AG04449 (cell line): ENCODE data around the gene PPM1J.

Experiments used
- CTCF ChIA-PET: fragments of 350-600 bp; formaldehyde crosslinking; extraction: SDS; loops from one replicate; lab custom pipeline; 2021; ENCODE audit warnings: antibody characterized with exemption; lab: Yijun Ruan, JAX
- POLR2A ChIA-PET: fragments of 400-600, 350-600 bp; formaldehyde crosslinking; extraction: SDS; loops from one replicate; lab custom pipeline; 2020; ENCODE audit warnings: antibody characterized with exemption, inconsistent platforms; lab: Yijun Ruan, JAX
- DNase-seq: peaks from one replicate; pipeline ENCODE4 v3.0.0-alpha.2; 2010; ENCODE audit warnings: low read depth, low spot score
- H3K4me3 ChIP-seq: 2 replicates; pipeline ENCODE4 v1.5.1; 2011; ENCODE audit warnings: low read depth, mild to moderate bottlenecking, control low read depth, low read length
- TF ChIP-seq, protein P1 (sequence below): IDR thresholded peaks from one replicate; pipeline ENCODE4 v1.5.1; 2011; ENCODE audit warnings: mild to moderate bottlenecking, moderate library complexity, low read length, control low read depth, inconsistent platforms; ENCODE audit not compliant: insufficient read depth; ENCODE audit errors: missing control alignments

Gene PPM1J

GRCh38 chr1:112748396-112748795, 33.3 kb upstream of the PPM1J start:
- CTCF ChIA-PET: interaction anchor here (1.5 to 12.4 kb wide), 2 partner anchors 9 to 29 kb away, joined by 4 to 264 read pairs; partner anchors contain the start of gene PPM1J
- POLR2A ChIA-PET: no interaction called here
- no peak for DNase-seq
- TF ChIP-seq, protein P1, sequence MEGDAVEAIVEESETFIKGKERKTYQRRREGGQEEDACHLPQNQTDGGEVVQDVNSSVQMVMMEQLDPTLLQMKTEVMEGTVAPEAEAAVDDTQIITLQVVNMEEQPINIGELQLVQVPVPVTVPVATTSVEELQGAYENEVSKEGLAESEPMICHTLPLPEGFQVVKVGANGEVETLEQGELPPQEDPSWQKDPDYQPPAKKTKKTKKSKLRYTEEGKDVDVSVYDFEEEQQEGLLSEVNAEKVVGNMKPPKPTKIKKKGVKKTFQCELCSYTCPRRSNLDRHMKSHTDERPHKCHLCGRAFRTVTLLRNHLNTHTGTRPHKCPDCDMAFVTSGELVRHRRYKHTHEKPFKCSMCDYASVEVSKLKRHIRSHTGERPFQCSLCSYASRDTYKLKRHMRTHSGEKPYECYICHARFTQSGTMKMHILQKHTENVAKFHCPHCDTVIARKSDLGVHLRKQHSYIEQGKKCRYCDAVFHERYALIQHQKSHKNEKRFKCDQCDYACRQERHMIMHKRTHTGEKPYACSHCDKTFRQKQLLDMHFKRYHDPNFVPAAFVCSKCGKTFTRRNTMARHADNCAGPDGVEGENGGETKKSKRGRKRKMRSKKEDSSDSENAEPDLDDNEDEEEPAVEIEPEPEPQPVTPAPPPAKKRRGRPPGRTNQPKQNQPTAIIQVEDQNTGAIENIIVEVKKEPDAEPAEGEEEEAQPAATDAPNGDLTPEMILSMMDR: no peak
- H3K4me3 ChIP-seq: no peak overlapping the region

DNA sequence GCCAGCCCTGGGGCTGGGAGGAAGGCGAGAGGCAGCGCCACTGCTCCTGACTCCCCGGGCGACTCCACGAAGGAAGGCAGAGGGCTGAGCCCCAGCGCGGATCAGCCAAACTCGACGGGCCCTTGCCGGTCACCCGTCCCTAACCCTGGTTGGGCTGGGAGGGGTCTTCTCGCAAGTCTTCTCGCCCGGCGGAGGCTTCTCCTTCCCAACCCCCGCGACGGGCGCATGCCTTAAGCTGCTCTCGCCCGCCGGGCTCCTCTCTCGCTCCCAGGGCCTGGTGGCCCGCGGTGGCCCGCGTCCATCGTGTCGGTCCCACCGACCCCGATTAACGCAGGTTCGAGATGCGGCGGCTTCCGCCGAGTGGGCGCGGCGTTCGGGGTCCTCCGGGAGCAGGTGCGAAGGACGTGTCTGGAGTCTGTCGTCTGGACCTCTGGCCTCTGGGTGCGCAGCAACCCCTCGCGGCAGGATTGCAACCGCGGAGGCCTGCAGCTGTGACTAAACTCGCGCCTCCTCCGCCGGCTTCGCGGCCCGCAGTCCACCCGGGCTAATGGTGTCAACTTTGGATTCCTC, 29.0 kb upstream of the PPM1J start:
- peak overlapping the region; percentile 37 for H3K4me3 ChIP-seq
- no peak for DNase-seq
- CTCF ChIA-PET: interaction anchor here (0.8 to 12.4 kb wide), 20 partner anchors 10 to 329 kb away, joined by 3 to 264 read pairs (median 6); partner anchors contain the start of genes LRIG2 and PPM1J
- POLR2A ChIA-PET: interaction anchor here (0.5 kb wide), 1 partner anchor 350 kb away, joined by 3 read pairs; no protein-coding TSS in a partner anchor
- TF ChIP-seq, protein P1: peak; percentile 77

GRCh38 chr1:112743174-112744008, 28.3 kb upstream of the PPM1J start:
- TF ChIP-seq, protein P1: no peak
- ChIA-PET POLR2A (interaction anchor here (0.6 kb wide), 1 partner anchor 1012 kb away, joined by 3 read pairs; no protein-coding TSS in a partner anchor), CTCF (interaction anchor here (0.8 to 12.4 kb wide), 15 partner anchors 10 to 330 kb away, joined by 3 to 264 read pairs (median 8); partner anchors contain the start of genes LRIG2 and PPM1J)
- DNase-seq: no peak
- H3K4me3 ChIP-seq: peak overlapping the region; percentile 37

DNA sequence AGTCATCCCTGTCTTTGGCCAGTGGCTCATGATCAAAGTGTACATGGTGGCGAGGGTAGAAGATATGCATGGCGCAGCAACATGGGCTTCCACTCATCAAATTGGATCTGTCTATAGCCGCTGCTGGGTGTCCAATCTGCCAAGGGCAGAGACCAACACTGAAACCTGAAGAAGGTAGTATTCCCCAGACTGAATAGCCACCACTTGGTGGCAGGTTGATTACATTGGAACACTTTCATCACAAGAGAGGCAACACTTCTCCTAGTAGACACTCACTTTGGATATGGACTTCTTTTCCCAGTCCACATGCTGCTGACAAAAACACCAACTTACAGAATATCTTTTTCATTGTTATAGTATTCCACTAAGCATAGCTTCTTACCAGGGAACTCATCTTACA, 22.4 kb upstream of the PPM1J start:
- ChIA-PET POLR2A (no interaction called here), CTCF (interaction anchor here (1.3 to 12.4 kb wide), 5 partner anchors 8 to 305 kb away, joined by 3 to 264 read pairs (median 6); partner anchors contain the start of gene PPM1J)
- no peak overlapping the region for H3K4me3 ChIP-seq
- TF ChIP-seq, protein P1: no peak
- DNase-seq: no peak

GRCh38 chr1:112735752-112736151, 20.6 kb upstream of the PPM1J start:
- H3K4me3 ChIP-seq: no peak overlapping the region
- TF ChIP-seq, protein P1: no peak
- no peak for DNase-seq
- POLR2A ChIA-PET: no interaction called here
- CTCF ChIA-PET: interaction anchor here (1.1 to 4.8 kb wide), 3 partner anchors 13 to 23 kb away, joined by 3 to 86 read pairs (median 4); a partner anchor contains a TSS
